OCI-LY1 (cell line): ENCODE data around the gene KL.

Source experiments
- CTCF ChIP-seq: fragments of 200-600 bp; sonication (generic), shearing (Covaris generic); IDR thresholded peaks from 2 replicates; pipeline ENCODE4 v1.5.1; 2017; ENCODE audit warnings: mild to moderate bottlenecking, antibody characterized with exemption, low read length, moderate library complexity, mixed read lengths
- EZH2 ChIP-seq: fragments of 200-600 bp; sonication (generic), shearing (Covaris generic); IDR thresholded peaks from 2 replicates; pipeline ENCODE4 v1.8.0; 2017; ENCODE audit warnings: borderline replicate concordance, mixed run types, mild to moderate bottlenecking, antibody characterized with exemption, low read length, moderate library complexity, mixed read lengths

GRCh38 chr13:32988608-32989289 is 27.5 kb upstream of the KL start:
- TF ChIP-seq CTCF (no peak), EZH2 (no peak)
